Brain microvascular endothelial cell (primary cell): ENCODE measurements around the gene TIMM10.

Experiments used
- DNase-seq: peaks from one replicate; pipeline ENCODE4 v3.0.0-alpha.2; 2020
- H3K27ac ChIP-seq: fragments of 250-450 bp; sonication (Bioruptor Pico); 2 replicates; pipeline ENCODE4 v1.5.1; 2020; ENCODE audit warnings: mild to moderate bottlenecking, moderate library complexity
- H3K27me3 ChIP-seq: fragments of 250-450 bp; sonication (Bioruptor Pico); replicated peaks from 2 replicates; pipeline ENCODE4 v1.5.1; 2020; ENCODE audit warnings: mild to moderate bottlenecking
- H3K36me3 ChIP-seq: fragments of 250-450 bp; sonication (Bioruptor Pico); replicated peaks from 2 replicates; pipeline ENCODE4 v1.5.1; 2020; ENCODE audit warnings: mild to moderate bottlenecking
- H3K4me3 ChIP-seq: 2 replicates; pipeline ENCODE4 v1.5.1; 2011; ENCODE audit warnings: low read depth, mild to moderate bottlenecking, control low read depth, low read length, moderate library complexity
- in situ Hi-C: cut with HindIII; loops from 2 replicates; pipeline ENCODE4 v1.10.0; 2017; ENCODE audit warnings: low sequenced_read_pairs, low pct_ligation_motif_present
- TF ChIP-seq, protein P1 (sequence below): IDR thresholded peaks from 2 replicates; pipeline ENCODE4 v1.5.1; 2011; ENCODE audit warnings: low read depth, mild to moderate bottlenecking, moderate library complexity, low read length, control low read depth, inconsistent platforms; ENCODE audit errors: missing control alignments

TIMM10 gene

GRCh38 chr11:57555393-57555792 is 24.8 kb upstream of the TIMM10 start:
- H3K27me3 ChIP-seq, result no peaks in the 10 kb centered on the region
- TF ChIP-seq, protein P1, sequence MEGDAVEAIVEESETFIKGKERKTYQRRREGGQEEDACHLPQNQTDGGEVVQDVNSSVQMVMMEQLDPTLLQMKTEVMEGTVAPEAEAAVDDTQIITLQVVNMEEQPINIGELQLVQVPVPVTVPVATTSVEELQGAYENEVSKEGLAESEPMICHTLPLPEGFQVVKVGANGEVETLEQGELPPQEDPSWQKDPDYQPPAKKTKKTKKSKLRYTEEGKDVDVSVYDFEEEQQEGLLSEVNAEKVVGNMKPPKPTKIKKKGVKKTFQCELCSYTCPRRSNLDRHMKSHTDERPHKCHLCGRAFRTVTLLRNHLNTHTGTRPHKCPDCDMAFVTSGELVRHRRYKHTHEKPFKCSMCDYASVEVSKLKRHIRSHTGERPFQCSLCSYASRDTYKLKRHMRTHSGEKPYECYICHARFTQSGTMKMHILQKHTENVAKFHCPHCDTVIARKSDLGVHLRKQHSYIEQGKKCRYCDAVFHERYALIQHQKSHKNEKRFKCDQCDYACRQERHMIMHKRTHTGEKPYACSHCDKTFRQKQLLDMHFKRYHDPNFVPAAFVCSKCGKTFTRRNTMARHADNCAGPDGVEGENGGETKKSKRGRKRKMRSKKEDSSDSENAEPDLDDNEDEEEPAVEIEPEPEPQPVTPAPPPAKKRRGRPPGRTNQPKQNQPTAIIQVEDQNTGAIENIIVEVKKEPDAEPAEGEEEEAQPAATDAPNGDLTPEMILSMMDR, result no peak
- peaks cover 3% of the 10 kb centered on the region for H3K36me3 ChIP-seq
- no peak overlapping the region for H3K27ac ChIP-seq
- in situ Hi-C loops, result no loop called here
- DNase-seq, result no peak
- no peak overlapping the region for H3K4me3 ChIP-seq

DNA sequence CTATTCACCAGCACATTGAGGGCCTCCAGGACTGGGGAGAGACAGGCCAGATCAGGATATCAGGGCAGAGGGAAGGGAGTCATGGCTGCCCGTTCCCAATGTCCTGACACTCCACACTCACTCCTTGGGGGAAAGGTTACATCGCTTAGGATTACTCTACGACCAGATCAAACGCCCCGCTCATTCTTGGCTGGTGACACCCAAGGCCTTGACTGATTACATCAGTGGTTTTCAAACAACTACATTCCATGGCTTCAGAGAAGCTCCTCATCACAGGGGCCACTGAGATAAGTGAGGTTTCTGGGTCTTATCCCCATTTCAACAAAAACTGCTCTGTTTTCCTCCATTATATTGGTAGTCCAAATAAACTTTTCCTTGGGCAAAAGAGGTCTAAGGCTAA is 21.9 kb upstream of the TIMM10 start:
- Histone ChIP-seq H3K36me3 (no peaks in the 10 kb centered on the region), H3K27ac (no peak overlapping the region), H3K4me3 (no peak overlapping the region), H3K27me3 (no peaks in the 10 kb centered on the region)
- TF ChIP-seq, protein P1, result no peak
- no peak for DNase-seq
- in situ Hi-C loops, result no loop called here

DNA sequence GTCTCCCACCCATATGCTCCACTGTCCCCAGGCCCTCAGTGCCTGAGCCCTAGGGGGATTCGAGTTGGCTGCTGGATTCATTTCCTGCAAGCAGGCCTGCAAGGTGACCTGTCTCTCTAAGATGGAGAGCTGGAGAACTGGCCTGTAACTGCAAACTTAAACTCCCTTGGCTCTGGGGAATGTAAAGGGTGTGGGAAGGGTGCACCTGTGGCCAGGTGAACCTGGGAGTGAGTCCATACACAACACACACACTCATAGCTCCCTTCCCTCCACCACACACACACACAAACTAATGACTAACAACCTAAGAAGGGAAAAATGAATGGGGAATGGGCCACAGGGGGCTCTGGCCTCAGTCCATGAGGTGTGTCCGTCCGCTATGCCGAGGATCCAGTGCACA is 21.4 kb upstream of the TIMM10 start:
- Histone ChIP-seq H3K27ac (no peak overlapping the region), H3K36me3 (no peaks in the 10 kb centered on the region), H3K4me3 (no peak overlapping the region), H3K27me3 (no peaks in the 10 kb centered on the region)
- TF ChIP-seq, protein P1, result no peak
- in situ Hi-C loops, result no loop called here
- DNase-seq, result no peak

DNA sequence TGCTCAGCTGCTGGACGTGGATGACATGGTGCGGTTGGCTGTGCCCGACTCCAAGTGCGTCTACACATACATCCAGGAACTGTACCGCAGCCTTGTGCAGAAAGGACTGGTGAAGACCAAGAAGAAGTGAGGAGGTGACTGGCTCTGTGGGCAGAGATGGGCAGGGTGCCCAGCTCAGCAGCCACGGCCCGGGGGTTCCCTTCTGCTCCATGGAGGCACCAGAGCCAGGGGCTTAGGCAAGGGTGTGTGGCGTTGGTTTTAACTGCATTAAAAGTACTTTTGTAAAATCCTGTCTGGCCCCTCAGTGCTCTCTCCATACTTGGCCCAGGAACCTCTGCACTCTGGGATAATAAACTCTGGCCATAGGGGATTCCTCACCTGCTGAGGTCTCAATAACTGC is 19.4 kb upstream of the TIMM10 start:
- no peak for DNase-seq
- no peak overlapping the region for H3K4me3 ChIP-seq
- TF ChIP-seq, protein P1, result no peak
- H3K27me3 ChIP-seq, result no peaks in the 10 kb centered on the region
- H3K36me3 ChIP-seq, result no peaks in the 10 kb centered on the region
- H3K27ac ChIP-seq, result no peak overlapping the region
- in situ Hi-C loops, result no loop called here

- no peak for DNase-seq
- Histone ChIP-seq H3K27ac (no peak overlapping the region), H3K4me3 (no peak overlapping the region), H3K27me3 (no peaks in the 10 kb centered on the region), H3K36me3 (no peaks in the 10 kb centered on the region)
- in situ Hi-C loops, result no loop called here
- TF ChIP-seq, protein P1, result no peak
Observed at GRCh38 chr11:57547854-57548377, 17.4 kb upstream of the TIMM10 start.

GRCh38 chr11:57546869-57547475 is 16.4 kb upstream of the TIMM10 start:
- DNase-seq, result peak; percentile 46

More at GRCh38 chr11:57546869-57547475, 16.4 kb upstream of the TIMM10 start:
- Histone ChIP-seq H3K27ac (no peak overlapping the region), H3K36me3 (no peaks in the 10 kb centered on the region), H3K4me3 (no peak overlapping the region), H3K27me3 (no peaks in the 10 kb centered on the region)
- in situ Hi-C loops, result no loop called here
- TF ChIP-seq, protein P1, result peak; percentile 39
